ENCODE data around the gene TNS3. TPM values are rescaled to one million over a fixed set of nuclear protein-coding genes. Genes with fewer than 3 reads are reported as not detected.
A peak's percentile ranks its signal among the peaks of the same experiment; 100 is the strongest.
"Not testable (repeated sequence)": the region's sequence is repeated elsewhere in the genome, so short reads cannot be mapped to it uniquely, and the experiment has no call there.

TNS3 gene
- total RNA-seq, 4 donors from 2014 or later, result 27.2 to 110 (median 47.5) TPM

DNA sequence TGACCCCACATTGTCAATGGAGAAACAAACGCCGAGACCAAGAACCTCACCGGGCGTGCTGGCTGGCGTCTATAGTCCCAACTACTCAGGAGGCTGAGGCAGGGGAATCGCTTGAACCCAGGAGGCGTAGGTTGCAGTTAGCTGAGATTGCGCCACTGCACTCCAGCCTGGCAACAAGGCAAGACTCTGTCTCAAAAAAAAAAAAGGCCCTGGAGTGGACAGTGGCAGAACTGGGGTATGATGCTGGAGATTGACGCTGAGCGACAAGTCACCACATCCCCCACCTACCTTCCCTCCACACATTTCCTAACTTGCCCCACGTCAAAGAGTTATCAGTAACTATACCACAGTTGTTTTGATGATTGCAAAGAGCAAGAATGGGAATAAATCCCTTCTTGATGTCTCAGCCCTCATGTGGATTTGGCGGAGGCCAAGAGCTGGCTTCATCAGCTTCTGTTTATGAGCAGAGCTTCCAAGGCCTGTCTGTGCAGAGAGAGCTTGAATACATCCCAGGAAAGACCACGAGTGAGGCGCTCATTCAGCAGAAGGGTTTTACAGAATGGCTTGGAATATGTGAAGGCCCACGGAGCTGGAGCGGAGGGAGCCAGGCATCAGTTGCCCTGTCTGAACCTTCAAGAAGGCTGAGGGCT, 28.0 kb upstream of the TNS3 start:
- Histone ChIP-seq H3K36me3 (no peaks in the 10 kb centered on the region), H3K4me1 (peaks cover 8 to 24% of the 10 kb centered on the region in 2 donors), H3K27me3 (no peaks in the 10 kb centered on the region), H3K27ac (peak overlapping the region; percentile 84 to 92), H3K4me3 (no peak overlapping the region), H3K9me3 (no peaks in the 10 kb centered on the region)
- TF ChIP-seq, protein P1, sequence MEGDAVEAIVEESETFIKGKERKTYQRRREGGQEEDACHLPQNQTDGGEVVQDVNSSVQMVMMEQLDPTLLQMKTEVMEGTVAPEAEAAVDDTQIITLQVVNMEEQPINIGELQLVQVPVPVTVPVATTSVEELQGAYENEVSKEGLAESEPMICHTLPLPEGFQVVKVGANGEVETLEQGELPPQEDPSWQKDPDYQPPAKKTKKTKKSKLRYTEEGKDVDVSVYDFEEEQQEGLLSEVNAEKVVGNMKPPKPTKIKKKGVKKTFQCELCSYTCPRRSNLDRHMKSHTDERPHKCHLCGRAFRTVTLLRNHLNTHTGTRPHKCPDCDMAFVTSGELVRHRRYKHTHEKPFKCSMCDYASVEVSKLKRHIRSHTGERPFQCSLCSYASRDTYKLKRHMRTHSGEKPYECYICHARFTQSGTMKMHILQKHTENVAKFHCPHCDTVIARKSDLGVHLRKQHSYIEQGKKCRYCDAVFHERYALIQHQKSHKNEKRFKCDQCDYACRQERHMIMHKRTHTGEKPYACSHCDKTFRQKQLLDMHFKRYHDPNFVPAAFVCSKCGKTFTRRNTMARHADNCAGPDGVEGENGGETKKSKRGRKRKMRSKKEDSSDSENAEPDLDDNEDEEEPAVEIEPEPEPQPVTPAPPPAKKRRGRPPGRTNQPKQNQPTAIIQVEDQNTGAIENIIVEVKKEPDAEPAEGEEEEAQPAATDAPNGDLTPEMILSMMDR (IDR thresholded peaks at IDR 0.05), result no peak
- no peak for TF ChIP-seq POLR2A (IDR thresholded peaks at IDR 0.05)
- DNase-seq, result peak; percentile 68 to 81
- intact Hi-C loops (cut with DNase I; ENCODE audit: low total_unique reads), result no loop called here

DNA sequence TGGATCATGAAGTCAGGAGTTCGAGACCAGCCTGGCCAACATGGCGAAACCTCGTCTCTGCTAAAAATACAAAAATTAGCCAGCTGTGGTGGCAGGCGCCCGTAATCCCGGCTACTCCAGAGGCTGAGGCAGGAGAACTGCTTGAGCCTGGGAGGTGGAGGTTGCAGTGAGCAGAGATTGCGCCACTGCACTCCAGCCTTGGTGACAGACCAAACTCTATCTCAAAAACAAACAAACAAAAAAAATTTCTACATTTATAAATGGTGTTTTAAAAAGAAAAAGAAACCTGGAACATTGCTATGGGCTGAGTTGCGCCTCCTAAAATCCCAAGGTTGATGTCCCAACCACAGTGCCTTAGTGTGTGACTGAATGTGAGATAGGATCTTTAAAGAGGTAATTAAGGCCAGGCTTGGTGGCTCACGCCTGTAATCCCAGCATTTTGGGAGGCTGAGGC, 24.7 kb upstream of the TNS3 start:
- DNase-seq; H3K9me3 ChIP-seq; H3K4me3 ChIP-seq; H3K36me3 ChIP-seq; H3K27me3 ChIP-seq; intact Hi-C loops (cut with DNase I; ENCODE audit: low total_unique reads): not testable (repeated sequence)
- Histone ChIP-seq H3K4me1 (peaks cover 8 to 26% of the 10 kb centered on the region in 2 donors), H3K27ac (peak overlapping the region; percentile 7 to 38)

GRCh38 chr7:47605816-47606575, 24.1 kb upstream of the TNS3 start:
- H3K27ac ChIP-seq, result peak overlapping the region; percentile 38 to 69
- no peaks in the 10 kb centered on the region for H3K27me3 ChIP-seq
- no peaks in the 10 kb centered on the region for H3K36me3 ChIP-seq
- peaks cover 4 to 25% of the 10 kb centered on the region in 2 donors for H3K4me1 ChIP-seq
- intact Hi-C loops (cut with DNase I; ENCODE audit: low total_unique reads), result no loop called here
- no peak overlapping the region for H3K4me3 ChIP-seq
- H3K9me3 ChIP-seq, result no peaks in the 10 kb centered on the region
- no peak for DNase-seq
- TF ChIP-seq POLR2A (IDR thresholded peaks at IDR 0.05), result no peak
- TF ChIP-seq, protein P1 (IDR thresholded peaks at IDR 0.05), result no peak

GRCh38 chr7:47604496-47604890, 22.6 kb upstream of the TNS3 start:
- no peak overlapping the region for H3K4me3 ChIP-seq
- intact Hi-C loops (cut with DNase I; ENCODE audit: low total_unique reads), result no loop called here
- TF ChIP-seq, protein P1 (IDR thresholded peaks at IDR 0.05), result no peak
- no peak for TF ChIP-seq POLR2A (IDR thresholded peaks at IDR 0.05)
- H3K36me3 ChIP-seq, result no peaks in the 10 kb centered on the region
- no peaks in the 10 kb centered on the region for H3K9me3 ChIP-seq
- peak overlapping the region; percentile 58 to 69 for H3K27ac ChIP-seq
- H3K4me1 ChIP-seq, result peaks cover 0 to 11% of the 10 kb centered on the region in 2 donors
- H3K27me3 ChIP-seq, result no peaks in the 10 kb centered on the region
- DNase-seq, result no peak

GRCh38 chr7:47603514-47604255, 21.8 kb upstream of the TNS3 start:
- H3K36me3 ChIP-seq; DNase-seq; H3K4me3 ChIP-seq; H3K9me3 ChIP-seq; H3K4me1 ChIP-seq; H3K27me3 ChIP-seq; intact Hi-C loops (cut with DNase I; ENCODE audit: low total_unique reads): not testable (repeated sequence)
- peak overlapping the region; percentile 58 to 69 for H3K27ac ChIP-seq

Data from uterus (tissue), 4 donors.